HuH-7.5 (cell line): ENCODE data around the gene CARM1.
"Not testable (repeated sequence)": the region's sequence is repeated elsewhere in the genome, so short reads cannot be mapped to it uniquely, and the experiment has no call there.

Experiments
- DNase-seq: peaks from one replicate; pipeline ENCODE4 v3.0.0; 2011; ENCODE audit warnings: low spot score

Gene CARM1

DNA sequence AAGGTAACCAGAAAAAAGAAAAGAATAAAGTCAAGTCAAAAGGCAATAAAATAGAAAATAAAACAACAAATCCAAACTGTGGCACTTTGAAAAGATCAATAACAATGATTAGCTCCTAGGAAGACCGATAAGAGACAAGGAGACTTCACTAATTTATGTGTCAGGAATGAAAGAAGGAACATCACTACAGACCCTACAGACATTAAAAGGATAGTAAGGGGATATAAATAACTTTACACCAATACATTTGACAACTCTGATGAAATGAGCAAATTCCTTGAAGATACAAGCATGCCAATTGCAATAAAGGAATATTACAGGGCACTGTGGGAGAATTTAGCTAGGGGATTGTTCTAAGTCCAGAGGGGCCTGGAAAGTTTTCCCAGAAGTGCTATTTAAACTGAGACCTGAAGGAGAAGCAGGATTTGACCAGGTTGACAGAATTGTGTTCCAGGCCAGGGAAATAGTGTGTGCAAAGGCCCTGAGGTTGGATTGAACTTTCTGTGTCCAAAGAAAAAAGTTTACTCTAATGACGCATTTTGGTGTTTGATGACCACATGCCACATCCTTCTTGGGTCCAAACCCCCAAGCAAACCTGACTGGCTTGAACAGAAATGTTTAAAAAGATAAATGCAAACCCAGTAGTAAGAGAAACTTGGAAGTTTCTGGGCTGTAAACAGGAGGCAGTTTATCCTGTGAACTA lies 24.7 kb upstream of the CARM1 start:
- no peak for DNase-seq

DNA sequence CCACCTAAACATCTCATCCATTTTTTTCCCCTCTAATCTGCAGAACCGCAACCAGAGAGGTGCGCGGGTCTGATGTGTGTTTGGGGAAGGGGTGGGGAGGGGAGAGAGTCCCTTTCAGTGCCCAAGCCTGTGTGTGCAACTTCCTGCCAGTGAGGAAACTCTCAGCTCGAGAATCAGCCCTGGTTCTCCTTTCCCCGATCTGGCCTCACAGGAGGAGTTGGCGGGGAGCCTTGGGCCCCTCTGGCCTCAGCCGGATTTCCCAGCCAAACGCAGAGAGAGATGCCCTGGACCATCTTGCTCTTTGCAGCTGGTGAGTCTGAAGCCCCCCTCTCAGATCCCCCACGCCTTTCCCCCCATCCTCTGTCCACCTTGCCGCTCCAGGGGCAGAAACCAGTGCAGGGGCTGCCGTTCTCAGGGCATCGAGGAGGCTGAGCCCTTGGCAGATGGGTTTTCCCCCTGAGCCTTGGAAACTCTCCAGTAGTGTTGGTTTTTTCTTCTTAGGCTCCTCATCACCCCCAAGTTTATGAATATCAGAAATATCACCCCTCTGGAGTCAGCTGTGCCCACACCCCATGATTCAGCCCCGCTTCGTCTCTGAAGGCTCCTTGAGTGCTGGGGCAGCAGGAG lies 23.0 kb upstream of the CARM1 start, which contains the start of gene C19orf38:
TSS of gene C19orf38 (plus strand) at position 186 of the 627 bp plus-strand sequence. CDS start at position 280, 94 bp downstream.
- no peak for DNase-seq

GRCh38 chr19:10850631-10851030 lies 20.7 kb upstream of the CARM1 start:
- DNase-seq, result no peak

GRCh38 chr19:10852098-10852800 lies 19.1 kb upstream of the CARM1 start:
- DNase-seq, result no peak

DNA sequence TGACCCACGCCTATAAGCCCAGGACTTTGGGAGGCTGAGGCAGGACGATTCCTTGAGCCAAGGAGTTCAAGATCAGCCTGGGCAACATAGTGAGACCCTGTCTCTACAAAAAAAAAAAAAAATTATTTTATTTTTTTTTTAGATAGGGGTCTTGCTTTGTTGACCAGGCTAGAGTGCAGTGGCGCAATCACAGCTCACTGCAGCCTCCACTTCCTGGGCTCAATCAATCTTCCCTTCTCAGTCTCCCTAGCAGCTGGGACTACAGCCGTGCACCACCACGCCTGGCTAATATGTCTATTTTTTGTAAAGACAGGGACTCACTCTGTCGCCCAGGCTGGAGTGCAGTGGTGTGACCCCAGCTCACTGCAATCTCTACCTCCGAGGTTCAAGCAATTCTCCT lies 18.4 kb upstream of the CARM1 start:
- DNase-seq, result no peak

DNA sequence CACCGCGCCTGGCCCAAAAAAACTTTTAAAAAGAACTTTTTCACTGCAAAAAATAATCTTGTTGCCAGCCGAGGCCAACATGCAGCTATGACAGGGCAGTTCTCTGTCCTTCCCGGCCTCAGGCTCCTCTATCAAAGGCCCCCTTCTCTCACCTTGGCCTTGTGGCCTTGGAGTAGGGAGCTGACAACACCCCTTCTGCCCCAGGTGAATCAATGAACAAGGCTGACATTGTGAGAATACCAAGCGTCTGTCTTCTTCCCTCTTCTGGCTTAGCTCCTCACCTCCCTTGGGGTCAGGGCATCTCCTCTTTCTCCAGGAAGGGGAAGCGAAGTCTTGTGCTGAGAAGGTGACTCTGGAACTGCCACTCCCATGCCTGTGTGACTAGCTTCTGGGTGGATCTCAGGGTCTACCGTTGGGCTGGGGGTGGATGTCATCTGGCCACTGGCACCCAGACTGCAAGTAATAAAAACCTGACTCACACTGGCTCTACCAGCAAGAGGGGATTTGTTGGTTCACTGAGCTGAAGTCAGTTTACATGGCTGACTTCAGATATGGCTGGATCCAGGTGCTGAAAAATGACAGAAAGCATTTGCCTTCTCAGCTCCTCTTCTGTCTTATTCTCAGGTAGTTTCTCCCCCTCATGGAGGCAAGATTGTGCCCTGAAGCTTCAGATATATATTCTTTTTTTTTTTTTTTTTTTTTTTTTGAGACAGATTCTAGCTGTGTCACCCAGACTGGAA lies 16.8 kb upstream of the CARM1 start:
- DNase-seq, result no peak

- no peak for DNase-seq
Observed at GRCh38 chr19:10855879-10856522, 15.4 kb upstream of the CARM1 start.

GRCh38 chr19:10856899-10857298 lies 14.5 kb upstream of the CARM1 start:
- DNase-seq, result not testable (repeated sequence)

DNA sequence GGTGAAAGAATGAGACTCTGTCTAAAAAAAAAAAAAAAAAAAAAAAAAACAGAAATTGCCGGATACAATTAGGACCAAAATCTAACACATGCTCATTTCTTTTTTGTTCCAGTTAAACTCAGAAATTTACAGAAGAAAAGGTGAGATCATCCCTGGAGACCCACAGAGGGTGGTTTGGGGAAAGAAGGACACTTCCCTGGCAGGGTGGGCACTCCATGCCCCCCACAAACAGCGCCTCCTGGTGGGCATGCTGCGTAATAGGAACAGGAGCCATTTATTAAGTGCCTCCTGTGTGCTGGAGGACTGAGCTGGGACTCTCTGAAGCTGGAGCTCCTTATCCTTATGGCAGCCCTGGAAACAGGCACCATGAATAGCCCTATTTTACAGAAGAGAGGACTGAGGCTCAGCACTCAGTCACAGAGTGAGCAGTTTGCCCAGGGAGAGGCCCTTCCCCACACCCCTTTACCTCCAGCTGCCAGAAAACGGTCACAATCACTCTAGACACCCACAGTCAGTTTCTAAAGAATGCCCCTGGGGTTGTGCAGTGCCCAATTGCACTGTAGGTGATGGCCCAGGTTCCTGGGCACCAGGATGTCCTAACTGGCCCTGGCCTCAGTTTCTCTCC lies 13.0 kb upstream of the CARM1 start:
- DNase-seq, result no peak

GRCh38 chr19:10861103-10861651 lies 10.2 kb upstream of the CARM1 start:
- DNase-seq, result no peak

- DNase-seq, result no peak
Observed at GRCh38 chr19:10862561-10863106, 8.7 kb upstream of the CARM1 start.

DNA sequence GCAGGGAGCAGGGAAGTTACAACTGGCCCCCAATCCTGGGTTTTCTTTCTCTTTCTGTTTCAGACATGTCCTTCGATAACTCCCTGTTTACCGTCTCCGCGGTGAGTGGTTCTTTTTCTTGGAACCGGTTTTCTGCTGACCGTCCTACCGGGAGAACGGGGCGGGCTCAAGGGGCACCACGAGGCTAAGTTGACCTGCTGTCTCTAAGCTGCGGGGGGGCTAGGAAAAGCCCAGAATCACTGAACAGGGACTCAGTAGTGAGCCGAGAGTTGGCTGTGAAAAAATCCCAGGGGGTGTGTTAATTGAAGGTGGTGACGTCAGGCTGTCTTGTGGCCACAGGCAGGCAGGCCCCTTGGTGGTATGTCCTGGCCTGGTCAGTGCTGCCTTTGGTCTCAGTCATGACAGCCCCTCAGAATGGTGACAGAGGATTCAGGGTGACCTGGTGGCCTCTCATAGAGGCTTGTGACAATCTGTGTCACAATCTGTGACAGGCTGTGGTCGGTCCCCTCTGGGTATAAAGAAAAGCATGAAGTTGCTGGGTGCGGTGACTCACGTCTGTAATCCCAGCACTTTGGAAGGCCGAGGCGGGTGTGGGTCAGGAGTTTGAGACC lies 8.1 kb upstream of the CARM1 start:
- no peak for DNase-seq

- peak; percentile 96 for DNase-seq
Observed at GRCh38 chr19:10864538-10864899, 6.8 kb upstream of the CARM1 start.

- no peak for DNase-seq
Observed at GRCh38 chr19:10866495-10866894, 4.9 kb upstream of the CARM1 start.

DNA sequence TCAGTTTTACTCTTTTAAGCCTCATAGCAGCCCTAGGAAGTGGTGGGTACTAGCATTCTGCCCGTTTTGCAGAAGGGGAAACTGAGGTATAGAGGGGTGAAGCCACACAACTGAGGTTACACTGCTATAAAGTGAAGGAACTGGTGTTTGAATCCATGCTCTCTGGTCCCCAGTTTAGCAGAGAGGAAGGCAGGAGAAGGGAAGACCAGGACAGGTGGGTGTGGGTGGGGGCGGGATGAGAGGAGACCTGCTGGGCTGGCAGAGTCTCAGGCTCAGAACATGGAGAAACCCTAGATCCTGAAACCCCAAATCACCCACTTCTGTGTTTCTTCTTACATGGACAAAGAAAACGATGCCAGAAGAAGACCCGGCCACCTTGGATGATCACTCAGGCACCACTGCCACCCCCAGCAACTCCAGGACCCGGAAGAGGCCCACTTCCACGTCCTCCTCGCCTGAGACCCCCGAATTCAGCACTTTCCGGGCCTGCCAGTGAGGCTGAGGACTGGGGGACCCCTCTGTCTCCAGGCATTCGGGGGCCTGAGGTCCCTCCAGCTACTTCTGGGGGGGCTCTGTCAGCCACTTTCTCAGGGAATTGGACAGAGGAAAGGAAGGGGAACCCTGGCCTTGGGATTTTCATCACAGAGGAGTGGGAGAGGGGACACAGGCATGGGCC lies 2.3 kb upstream of the CARM1 start:
- no peak for DNase-seq

GRCh38 chr19:10869872-10870311 lies 1.5 kb upstream of the CARM1 start:
- DNase-seq, result not testable (repeated sequence)

DNA sequence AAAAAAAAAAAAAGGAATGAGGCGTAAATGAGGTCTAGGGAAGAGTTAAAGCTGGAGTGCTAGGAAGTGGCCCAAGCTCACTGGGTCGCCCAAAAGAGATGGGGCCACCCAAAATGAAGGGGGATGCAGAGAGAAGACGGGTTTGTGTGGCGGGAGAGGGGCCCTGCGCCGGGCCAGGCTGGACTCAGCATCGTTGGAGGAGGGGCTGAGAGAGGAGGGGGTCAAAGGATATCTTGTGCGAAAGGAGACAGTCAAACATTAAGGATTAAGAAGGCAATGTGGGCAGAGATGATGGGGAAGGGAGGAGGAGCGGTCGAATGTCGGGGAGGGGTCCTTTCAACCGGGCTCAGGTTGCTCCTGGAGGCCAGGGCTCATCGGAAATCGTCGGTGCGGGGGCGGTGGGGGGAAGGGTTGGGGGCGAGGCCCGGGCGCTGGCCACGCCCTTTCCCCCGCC lies 825 bp upstream of the CARM1 start:
- DNase-seq, result no peak

DNA sequence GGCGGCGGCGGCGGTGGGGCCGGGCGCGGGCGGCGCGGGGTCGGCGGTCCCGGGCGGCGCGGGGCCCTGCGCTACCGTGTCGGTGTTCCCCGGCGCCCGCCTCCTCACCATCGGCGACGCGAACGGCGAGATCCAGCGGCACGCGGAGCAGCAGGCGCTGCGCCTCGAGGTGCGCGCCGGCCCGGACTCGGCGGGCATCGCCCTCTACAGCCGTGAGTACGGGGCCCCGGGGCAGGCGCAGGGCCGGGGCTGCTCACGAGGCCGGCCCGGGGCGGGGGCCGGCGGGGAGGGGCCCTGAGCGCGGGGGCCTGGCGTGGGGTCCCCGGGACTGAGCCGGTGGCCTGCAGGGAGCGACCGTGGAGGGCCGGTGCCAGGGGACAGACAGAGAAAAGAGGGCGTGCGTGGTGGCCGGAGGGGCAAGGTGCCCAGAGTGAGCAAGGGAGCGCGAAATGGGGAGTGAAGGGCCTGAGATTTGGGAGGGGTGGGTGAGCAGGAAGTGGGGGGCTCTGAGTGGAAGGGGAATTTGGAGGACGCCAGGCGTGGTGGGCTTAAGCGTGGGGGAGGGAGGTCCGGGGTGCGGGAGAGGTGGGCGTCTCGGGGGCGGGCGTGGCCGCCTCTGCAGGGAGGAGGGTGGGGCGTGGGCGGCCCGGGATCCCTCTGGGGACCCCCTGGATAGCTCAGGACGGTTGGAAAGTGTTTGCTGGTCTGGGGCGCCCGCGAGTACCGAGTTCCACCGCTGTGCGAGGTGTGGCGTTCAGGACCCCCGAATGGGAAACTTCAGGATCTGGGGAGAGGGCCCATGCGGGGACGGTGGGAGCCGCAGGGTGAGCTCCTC lies 575 bp downstream of the CARM1 start:
- peak; percentile 53 for DNase-seq
